Measurements from ENCODE around the gene GALNT17. TPM values are rescaled to one million over a fixed set of nuclear protein-coding genes. Genes with fewer than 3 reads are reported as not detected.

Gene GALNT17
- total RNA-seq, 1 experiment from 2014 or later = not detected

DNA sequence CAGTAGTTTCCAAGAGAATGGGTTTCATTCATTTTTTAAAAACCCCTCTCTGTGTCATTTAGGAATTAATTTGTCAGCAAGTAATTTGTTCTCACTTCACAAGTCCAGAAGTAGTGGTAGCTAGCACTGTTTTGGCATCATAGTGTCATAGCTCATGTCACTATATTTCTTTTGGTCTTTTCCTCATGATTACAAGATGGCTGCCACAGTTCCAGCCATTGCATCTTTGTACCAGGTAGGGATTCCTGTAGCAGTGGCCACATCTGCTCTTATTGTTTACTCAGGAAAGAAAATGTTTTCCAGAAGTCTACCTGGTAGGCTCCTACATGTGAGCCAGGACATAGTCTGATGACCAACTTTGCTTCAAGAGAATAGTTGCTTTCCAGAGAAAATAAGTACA lies 16.2 kb downstream of the GALNT17 start:
- peaks cover 37% of the 10 kb centered on the region; the same call in 1 of the 2 replicates for H3K27me3 ChIP-seq (ENCODE audit: insufficient read depth, low read depth)
- H3K4me3 ChIP-seq = no peak overlapping the region
- H3K4me1 ChIP-seq (replicated peaks; ENCODE audit: insufficient read depth) = no peaks in the 10 kb centered on the region
- BruUV-seq (replicated peaks) = no TSS peak
- no peaks in the 10 kb centered on the region for H3K79me2 ChIP-seq (ENCODE audit: low read depth)
- H3K9me3 ChIP-seq (ENCODE audit: insufficient read depth, low read depth) = no peaks in the 10 kb centered on the region
- no peak overlapping the region for H2AFZ ChIP-seq
- intact Hi-C loops (cut with micrococcal nuclease; ENCODE audit: unreplicated experiment) = no loop called here
- H3K27ac ChIP-seq = no peak overlapping the region
- H4K20me1 ChIP-seq (ENCODE audit: insufficient read depth) = no peaks in the 10 kb centered on the region
- no peaks in the 10 kb centered on the region for H3F3A ChIP-seq (ENCODE audit: insufficient read depth, low read depth)
- POLR2A ChIA-PET (ENCODE audit: unreplicated experiment) = no interaction called here
- no peak for DNase-seq
- TF ChIP-seq, protein P1, sequence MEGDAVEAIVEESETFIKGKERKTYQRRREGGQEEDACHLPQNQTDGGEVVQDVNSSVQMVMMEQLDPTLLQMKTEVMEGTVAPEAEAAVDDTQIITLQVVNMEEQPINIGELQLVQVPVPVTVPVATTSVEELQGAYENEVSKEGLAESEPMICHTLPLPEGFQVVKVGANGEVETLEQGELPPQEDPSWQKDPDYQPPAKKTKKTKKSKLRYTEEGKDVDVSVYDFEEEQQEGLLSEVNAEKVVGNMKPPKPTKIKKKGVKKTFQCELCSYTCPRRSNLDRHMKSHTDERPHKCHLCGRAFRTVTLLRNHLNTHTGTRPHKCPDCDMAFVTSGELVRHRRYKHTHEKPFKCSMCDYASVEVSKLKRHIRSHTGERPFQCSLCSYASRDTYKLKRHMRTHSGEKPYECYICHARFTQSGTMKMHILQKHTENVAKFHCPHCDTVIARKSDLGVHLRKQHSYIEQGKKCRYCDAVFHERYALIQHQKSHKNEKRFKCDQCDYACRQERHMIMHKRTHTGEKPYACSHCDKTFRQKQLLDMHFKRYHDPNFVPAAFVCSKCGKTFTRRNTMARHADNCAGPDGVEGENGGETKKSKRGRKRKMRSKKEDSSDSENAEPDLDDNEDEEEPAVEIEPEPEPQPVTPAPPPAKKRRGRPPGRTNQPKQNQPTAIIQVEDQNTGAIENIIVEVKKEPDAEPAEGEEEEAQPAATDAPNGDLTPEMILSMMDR (conservative IDR thresholded peaks at IDR 0.05) = no peak
- no peak for TF ChIP-seq EZH2 (IDR thresholded peaks at IDR 0.05; ENCODE audit: low read depth)
- no peaks in the 10 kb centered on the region for H3K36me3 ChIP-seq (ENCODE audit: low read depth)
- no peaks in the 10 kb centered on the region for H3K9me2 ChIP-seq (ENCODE audit: insufficient read depth)
- CTCF ChIA-PET = no interaction called here
- H3K4me2 ChIP-seq = no peak overlapping the region

- H3K4me2 ChIP-seq = no peak overlapping the region
- H4K20me1 ChIP-seq (ENCODE audit: insufficient read depth) = no peaks in the 10 kb centered on the region
- CTCF ChIA-PET = no interaction called here
- H3K27me3 ChIP-seq (ENCODE audit: insufficient read depth, low read depth) = peaks cover 32% of the 10 kb centered on the region
- H3K27ac ChIP-seq = no peak overlapping the region
- POLR2A ChIA-PET (ENCODE audit: unreplicated experiment) = no interaction called here
- DNase-seq = no peak
- no peaks in the 10 kb centered on the region for H3F3A ChIP-seq (ENCODE audit: insufficient read depth, low read depth)
- intact Hi-C loops (cut with micrococcal nuclease; ENCODE audit: unreplicated experiment) = no loop called here
- no peaks in the 10 kb centered on the region for H3K9me2 ChIP-seq (ENCODE audit: insufficient read depth)
- no peaks in the 10 kb centered on the region for H3K4me1 ChIP-seq (replicated peaks; ENCODE audit: insufficient read depth)
- no peak overlapping the region for H2AFZ ChIP-seq
- H3K79me2 ChIP-seq (ENCODE audit: low read depth) = no peaks in the 10 kb centered on the region
- no peaks in the 10 kb centered on the region for H3K36me3 ChIP-seq (ENCODE audit: low read depth)
- TF ChIP-seq, protein P1 (conservative IDR thresholded peaks at IDR 0.05) = no peak
- TF ChIP-seq EZH2 (IDR thresholded peaks at IDR 0.05; ENCODE audit: low read depth) = no peak
- H3K4me3 ChIP-seq = no peak overlapping the region
- no peaks in the 10 kb centered on the region for H3K9me3 ChIP-seq (ENCODE audit: insufficient read depth, low read depth)
- BruUV-seq (replicated peaks) = no TSS peak
These were observed 23.3 kb downstream of the GALNT17 start for GRCh38 chr7:71155236-71155635.

- BruUV-seq (replicated peaks) = no TSS peak
- no peak overlapping the region for H3K27ac ChIP-seq
- H3K79me2 ChIP-seq (ENCODE audit: low read depth) = no peaks in the 10 kb centered on the region
- POLR2A ChIA-PET (ENCODE audit: unreplicated experiment) = no interaction called here
- CTCF ChIA-PET = no interaction called here
- TF ChIP-seq EZH2 (IDR thresholded peaks at IDR 0.05; ENCODE audit: low read depth) = no peak
- TF ChIP-seq, protein P1 (conservative IDR thresholded peaks at IDR 0.05) = no peak
- no peaks in the 10 kb centered on the region for H3F3A ChIP-seq (ENCODE audit: insufficient read depth, low read depth)
- H4K20me1 ChIP-seq (ENCODE audit: insufficient read depth) = no peaks in the 10 kb centered on the region
- intact Hi-C loops (cut with micrococcal nuclease; ENCODE audit: unreplicated experiment) = no loop called here
- H3K9me3 ChIP-seq (ENCODE audit: insufficient read depth, low read depth) = no peaks in the 10 kb centered on the region
- no peak overlapping the region for H2AFZ ChIP-seq
- no peaks in the 10 kb centered on the region for H3K4me1 ChIP-seq (replicated peaks; ENCODE audit: insufficient read depth)
- no peak overlapping the region for H3K4me3 ChIP-seq
- H3K9me2 ChIP-seq (ENCODE audit: insufficient read depth) = no peaks in the 10 kb centered on the region
- H3K36me3 ChIP-seq (ENCODE audit: low read depth) = no peaks in the 10 kb centered on the region
- DNase-seq = no peak
- peaks cover 19% of the 10 kb centered on the region for H3K27me3 ChIP-seq (ENCODE audit: insufficient read depth, low read depth)
- H3K4me2 ChIP-seq = no peak overlapping the region
These were observed 25.8 kb downstream of the GALNT17 start for GRCh38 chr7:71157757-71158156.
